KG1 (cell line): Measurements from ENCODE around the gene AMER3.

Source experiments
- DNase-seq: peaks from one replicate; lab custom pipeline; 2025; lab: John Stamatoyannopoulos, UW

Gene AMER3

GRCh38 chr2:130756053-130756873 lies 923 bp downstream of the AMER3 start:
- DNase-seq = peak; percentile 4

GRCh38 chr2:130756874-130757668 lies 1.7 kb downstream of the AMER3 start:
- DNase-seq = no peak

GRCh38 chr2:130759906-130760753 lies 4.8 kb downstream of the AMER3 start:
- no peak for DNase-seq

- DNase-seq = no peak
These were observed 5.7 kb downstream of the AMER3 start for GRCh38 chr2:130760754-130761751.

- no peak for DNase-seq
These were observed 6.9 kb downstream of the AMER3 start for GRCh38 chr2:130762031-130762909.

- no peak for DNase-seq
These were observed 7.6 kb downstream of the AMER3 start for GRCh38 chr2:130762910-130763385.

GRCh38 chr2:130763405-130763804 lies 8.1 kb downstream of the AMER3 start:
- no peak for DNase-seq

- no peak for DNase-seq
These were observed 8.9 kb downstream of the AMER3 start for GRCh38 chr2:130764035-130764820.

GRCh38 chr2:130764821-130765115 lies 9.4 kb downstream of the AMER3 start:
- no peak for DNase-seq

GRCh38 chr2:130765464-130765863 lies 10.1 kb downstream of the AMER3 start:
- no peak for DNase-seq

GRCh38 chr2:130766037-130766436 lies 10.7 kb downstream of the AMER3 start:
- no peak for DNase-seq

GRCh38 chr2:130766711-130767407 lies 11.5 kb downstream of the AMER3 start:
- no peak for DNase-seq

GRCh38 chr2:130767408-130767775 lies 12.1 kb downstream of the AMER3 start:
- no peak for DNase-seq

- DNase-seq = no peak
These were observed 13.0 kb downstream of the AMER3 start for GRCh38 chr2:130768191-130768855.

GRCh38 chr2:130769343-130769907 lies 14.1 kb downstream of the AMER3 start:
- no peak for DNase-seq

GRCh38 chr2:130776550-130776949 lies 21.2 kb downstream of the AMER3 start:
- no peak for DNase-seq

GRCh38 chr2:130778781-130779180 lies 23.4 kb downstream of the AMER3 start:
- no peak for DNase-seq
